ENCODE measurements around the gene ELOA. TPM values are rescaled to one million over a fixed set of nuclear protein-coding genes. Genes with fewer than 3 reads are reported as not detected.

Gene ELOA
- total and polyA plus RNA-seq, 2 donors (not counting 1 experiment from before 2014, with no cell fraction given): 12.9 to 56.6 TPM

DNA sequence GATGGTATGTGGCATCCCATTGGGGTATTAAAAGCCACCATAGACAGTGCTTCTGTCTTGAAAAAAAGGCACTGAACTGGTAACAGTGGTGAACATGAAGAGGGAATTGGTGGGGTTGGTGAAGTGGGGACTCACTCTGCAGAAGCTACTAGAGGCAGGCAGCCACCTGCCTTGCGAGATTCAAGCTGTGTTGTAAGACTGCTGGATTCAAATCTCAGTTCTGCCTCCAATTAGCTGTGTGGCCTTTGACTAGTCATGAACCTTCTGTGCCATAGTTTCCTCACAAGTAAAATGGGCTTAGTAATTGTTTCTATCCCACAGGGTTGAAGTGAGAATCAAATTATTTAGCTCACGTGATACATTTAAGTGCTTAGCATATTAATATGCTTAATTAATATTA lies 16.6 kb upstream of the ELOA start:
- Histone ChIP-seq H3K79me2 (ENCODE audit: control insufficient read depth, insufficient read depth, low read length) (peaks cover 8% of the 10 kb centered on the region), H3K9ac (ENCODE audit: low read length) (no peak overlapping the region), H2AFZ (ENCODE audit: insufficient read depth, low read depth, low read length, poor library complexity, severe bottlenecking) (no peak overlapping the region), H3K9me3 (ENCODE audit: control extremely low read depth in 1 of 3, control insufficient read depth in 2 of 3, insufficient read depth in 1 of 3, low read length in 2 of 3) (no peaks in the 10 kb centered on the region), H3K4me3 (ENCODE audit: control extremely low read depth in 1 of 5, extremely low read depth in 1 of 5, insufficient read depth in 1 of 5, low read depth in 2 of 5, low read length in 4 of 5) (no peak overlapping the region), H3K27ac (ENCODE audit: low read length in 2 of 2) (peak overlapping the region; percentile 82 to 87), H3K36me3 (replicated peaks in 1 of 2; ENCODE audit: control extremely low read depth in 1 of 2, control insufficient read depth in 1 of 2, extremely low read depth in 1 of 2, insufficient read depth in 2 of 2, low read length in 1 of 2) (no peaks in the 10 kb centered on the region), H3K27me3 (replicated peaks in 1 of 4; ENCODE audit: control extremely low read depth in 1 of 4, control insufficient read depth in 3 of 4, insufficient read depth in 4 of 4, low read length in 3 of 4) (no peaks in the 10 kb centered on the region), H3K4me1 (ENCODE audit: control insufficient read depth in 2 of 2, insufficient read depth in 2 of 2, low read length in 2 of 2) (peaks cover 52 to 68% of the 10 kb centered on the region in 2 donors), H3K4me2 (replicated peaks; ENCODE audit: low read depth, low read length, poor library complexity, severe bottlenecking) (peak overlapping the region; percentile 57), H4K20me1 (ENCODE audit: control insufficient read depth, insufficient read depth, low read length, poor library complexity, severe bottlenecking) (no peaks in the 10 kb centered on the region)
- no peak for TF ChIP-seq EZH2 (IDR thresholded peaks at IDR 0.05; ENCODE audit: borderline replicate concordance, insufficient read depth, low read depth, low read length, poor library complexity, severe bottlenecking)
- TF ChIP-seq, protein P1, sequence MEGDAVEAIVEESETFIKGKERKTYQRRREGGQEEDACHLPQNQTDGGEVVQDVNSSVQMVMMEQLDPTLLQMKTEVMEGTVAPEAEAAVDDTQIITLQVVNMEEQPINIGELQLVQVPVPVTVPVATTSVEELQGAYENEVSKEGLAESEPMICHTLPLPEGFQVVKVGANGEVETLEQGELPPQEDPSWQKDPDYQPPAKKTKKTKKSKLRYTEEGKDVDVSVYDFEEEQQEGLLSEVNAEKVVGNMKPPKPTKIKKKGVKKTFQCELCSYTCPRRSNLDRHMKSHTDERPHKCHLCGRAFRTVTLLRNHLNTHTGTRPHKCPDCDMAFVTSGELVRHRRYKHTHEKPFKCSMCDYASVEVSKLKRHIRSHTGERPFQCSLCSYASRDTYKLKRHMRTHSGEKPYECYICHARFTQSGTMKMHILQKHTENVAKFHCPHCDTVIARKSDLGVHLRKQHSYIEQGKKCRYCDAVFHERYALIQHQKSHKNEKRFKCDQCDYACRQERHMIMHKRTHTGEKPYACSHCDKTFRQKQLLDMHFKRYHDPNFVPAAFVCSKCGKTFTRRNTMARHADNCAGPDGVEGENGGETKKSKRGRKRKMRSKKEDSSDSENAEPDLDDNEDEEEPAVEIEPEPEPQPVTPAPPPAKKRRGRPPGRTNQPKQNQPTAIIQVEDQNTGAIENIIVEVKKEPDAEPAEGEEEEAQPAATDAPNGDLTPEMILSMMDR (IDR thresholded peaks at IDR 0.05): no peak
- intact Hi-C loops (cut with micrococcal nuclease): loop anchor here (10.0 kb wide), 2 partner anchors 112 to 172 kb away; partner anchors contain the start of gene ID3
- ChIA-PET CTCF (interaction anchor here (1.3 to 2.9 kb wide), 5 partner anchors 8 to 190 kb away, joined by 3 to 17 read pairs (median 4); partner anchors contain the start of genes ELOA and RPL11), POLR2A (interaction anchor here (0.6 to 2.1 kb wide), 6 partner anchors 17 to 1295 kb away, joined by 3 to 13 read pairs (median 5); partner anchors contain the start of genes ELOA and RPL11)
- WGBS (ENCODE audit: insufficient coverage): no CpG with 5 or more reads among the region's 2 CpGs
- no peaks in the 10 kb centered on the region for H3K9me3 Mint-ChIP-seq (ENCODE audit: insufficient read depth)
- ATAC-seq (ENCODE audit: low read depth): no peak
- DNase-seq: no peak
- H3K27ac Mint-ChIP-seq: peak overlapping the region; percentile 95
- peaks cover 60% of the 10 kb centered on the region for H3K4me1 Mint-ChIP-seq
- no peaks in the 10 kb centered on the region for H3K27me3 Mint-ChIP-seq
- H3K4me3 Mint-ChIP-seq: peak overlapping the region; percentile 47

DNA sequence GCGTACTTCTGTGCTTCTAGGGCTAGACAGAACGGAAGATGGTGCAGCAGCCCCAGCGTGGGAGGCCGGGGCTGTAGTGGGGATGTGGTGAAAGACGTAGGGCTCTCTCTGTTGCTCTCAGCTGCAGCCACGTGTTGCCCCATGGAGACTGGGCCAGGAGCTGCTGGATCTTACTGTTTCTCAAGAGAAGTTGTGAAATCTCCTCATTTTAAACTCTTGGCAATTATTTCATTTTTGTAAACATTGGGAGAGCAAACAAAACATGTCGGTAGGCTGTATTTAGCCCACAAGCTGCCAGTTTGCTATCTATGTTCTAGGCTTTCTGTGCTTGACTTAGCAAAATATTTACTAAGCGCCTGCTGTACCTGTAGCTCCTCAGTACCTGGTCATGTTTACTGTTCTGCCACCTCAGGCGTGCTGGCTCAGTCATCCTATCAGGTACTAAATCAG lies 15.9 kb upstream of the ELOA start:
- H3K27ac ChIP-seq (ENCODE audit: low read length in 2 of 2): peak overlapping the region; percentile 82 to 87
- H2AFZ ChIP-seq (ENCODE audit: insufficient read depth, low read depth, low read length, poor library complexity, severe bottlenecking): peak overlapping the region; percentile 24
- H3K79me2 ChIP-seq (ENCODE audit: control insufficient read depth, insufficient read depth, low read length): peaks cover 6% of the 10 kb centered on the region
- no peaks in the 10 kb centered on the region for H4K20me1 ChIP-seq (ENCODE audit: control insufficient read depth, insufficient read depth, low read length, poor library complexity, severe bottlenecking)
- H3K4me1 ChIP-seq (ENCODE audit: control insufficient read depth in 2 of 2, insufficient read depth in 2 of 2, low read length in 2 of 2): peaks cover 50 to 66% of the 10 kb centered on the region in 2 donors
- no peak overlapping the region for H3K4me3 ChIP-seq (ENCODE audit: control extremely low read depth in 1 of 5, extremely low read depth in 1 of 5, insufficient read depth in 1 of 5, low read depth in 2 of 5, low read length in 4 of 5)
- no peaks in the 10 kb centered on the region for H3K27me3 ChIP-seq (replicated peaks in 1 of 4; ENCODE audit: control extremely low read depth in 1 of 4, control insufficient read depth in 3 of 4, insufficient read depth in 4 of 4, low read length in 3 of 4)
- intact Hi-C loops (cut with micrococcal nuclease): loop anchor here (10.0 kb wide), 2 partner anchors 113 to 173 kb away; partner anchors contain the start of gene ID3
- 58% methylated on average over 5 of the region's 9 CpGs for WGBS (ENCODE audit: insufficient coverage)
- ChIA-PET CTCF (interaction anchor here (0.6 to 2.9 kb wide), 8 partner anchors 9 to 189 kb away, joined by 3 to 17 read pairs (median 4); partner anchors contain the start of genes ELOA and RPL11), POLR2A (interaction anchor here (1.4 to 2.1 kb wide), 3 partner anchors 16 to 36 kb away, joined by 3 to 5 read pairs (median 5); partner anchors contain the start of genes ELOA and RPL11)
- Mint-ChIP-seq H3K4me3 (peak overlapping the region; percentile 70), H3K9me3 (ENCODE audit: insufficient read depth) (no peaks in the 10 kb centered on the region), H3K4me1 (peaks cover 56% of the 10 kb centered on the region), H3K27me3 (no peaks in the 10 kb centered on the region), H3K27ac (peak overlapping the region; percentile 95)
- TF ChIP-seq, protein P1 (IDR thresholded peaks at IDR 0.05): no peak
- TF ChIP-seq EZH2 (IDR thresholded peaks at IDR 0.05; ENCODE audit: borderline replicate concordance, insufficient read depth, low read depth, low read length, poor library complexity, severe bottlenecking): no peak
- no peaks in the 10 kb centered on the region for H3K36me3 ChIP-seq (replicated peaks in 1 of 2; ENCODE audit: control extremely low read depth in 1 of 2, control insufficient read depth in 1 of 2, extremely low read depth in 1 of 2, insufficient read depth in 2 of 2, low read length in 1 of 2)
- DNase-seq (no peak), ATAC-seq (ENCODE audit: low read depth) (no peak)
- H3K4me2 ChIP-seq (replicated peaks; ENCODE audit: low read depth, low read length, poor library complexity, severe bottlenecking): peak overlapping the region; percentile 57
- no peaks in the 10 kb centered on the region for H3K9me3 ChIP-seq (ENCODE audit: control extremely low read depth in 1 of 3, control insufficient read depth in 2 of 3, insufficient read depth in 1 of 3, low read length in 2 of 3)
- no peak overlapping the region for H3K9ac ChIP-seq (ENCODE audit: low read length)
